Tibial artery (tissue), 4 donors: Measurements from ENCODE around the gene DPH5.
"Not testable (repeated sequence)": the region's sequence is repeated elsewhere in the genome, so short reads cannot be mapped to it uniquely, and the experiment has no call there.

ENCODE experiments used
- DNase-seq, 2 donors: peaks; one replicate each; pipeline ENCODE4 v3.0.0-alpha.2; 2019
- H3K27ac ChIP-seq, 2 donors: fragments of 200-600 bp; sonication (generic) in 1 of 2; 1 replicate in 1 of 2; 2 replicates in 1 of 2; pipeline ENCODE4 v1.5.1; 2018 to 2019; ENCODE audit warnings: mild to moderate bottlenecking in 1 of 2
- H3K27me3 ChIP-seq, 2 donors: fragments of 200-600 bp; sonication (generic) in 1 of 2; one replicate each; pipeline versions ENCODE4 v1.5.1 to v1.6.0; 2016 to 2019
- H3K36me3 ChIP-seq, 3 donors: fragments of 200-600 bp; sonication (generic) in 2 of 3; one replicate each; pipeline ENCODE4 v1.5.1; 2016 to 2019; ENCODE audit warnings: mild to moderate bottlenecking in 2 of 3
- H3K4me1 ChIP-seq, 4 donors: fragments of 200-600 bp; sonication (generic) in 2 of 4; 1 replicate in 3 of 4; 2 replicates in 1 of 4; pipeline ENCODE4 v1.5.1; 2016 to 2019
- H3K4me3 ChIP-seq, 2 donors: fragments of 200-600 bp; sonication (generic) in 1 of 2; 1 replicate in 1 of 2; 2 replicates in 1 of 2; pipeline ENCODE4 v1.5.1; 2018 to 2019; ENCODE audit warnings: mild to moderate bottlenecking in 2 of 2
- H3K9me3 ChIP-seq, 3 donors: fragments of 200-600 bp; sonication (generic) in 1 of 3; one replicate each; pipeline ENCODE4 v1.5.1; 2016 to 2019
- intact Hi-C: fragments of 100-400 bp; cut with DNase I; formaldehyde crosslinking; loops from one replicate; pipeline ENCODE4 v1.15.0; 2023; ENCODE audit warnings: low total_unique reads
- TF ChIP-seq, protein P1 (sequence below), 2 experiments: fragments of 200-600 bp in 1 of 2; fragments of 450-650 bp in 1 of 2; IDR thresholded peaks; one replicate each; pipeline ENCODE4 v1.5.1; 2017 to 2019; ENCODE audit warnings: antibody characterized with exemption in 2 of 2, mild to moderate bottlenecking in 1 of 2, moderate library complexity in 1 of 2

DPH5 gene

DNA sequence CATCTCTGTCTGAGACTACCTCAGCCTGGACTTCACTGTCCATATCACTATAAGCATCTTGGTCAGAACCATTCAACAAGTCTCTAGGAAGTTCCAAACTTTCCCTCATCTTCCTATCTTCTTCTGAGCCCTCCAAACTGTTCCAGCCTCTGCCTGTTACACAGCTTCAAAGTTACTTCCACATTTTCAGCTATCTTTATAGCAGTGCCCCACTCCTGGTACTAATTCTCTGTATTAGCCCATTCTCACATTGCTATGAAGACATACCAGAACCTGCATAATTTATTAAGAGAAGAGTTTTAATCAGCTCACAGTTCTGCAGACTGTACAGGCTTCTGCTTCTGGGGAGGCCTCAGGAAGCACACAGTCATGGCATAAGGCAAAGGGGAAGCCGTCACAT, 15.7 kb upstream of the DPH5 start:
- no peaks in the 10 kb centered on the region for H3K4me1 ChIP-seq
- H3K36me3 ChIP-seq: peaks cover 0 to 22% (median 0%) of the 10 kb centered on the region in 3 donors
- no peaks in the 10 kb centered on the region for H3K27me3 ChIP-seq
- H3K27ac ChIP-seq: no peak overlapping the region
- intact Hi-C loops: no loop called here
- H3K4me3 ChIP-seq: no peak overlapping the region
- TF ChIP-seq, protein P1, sequence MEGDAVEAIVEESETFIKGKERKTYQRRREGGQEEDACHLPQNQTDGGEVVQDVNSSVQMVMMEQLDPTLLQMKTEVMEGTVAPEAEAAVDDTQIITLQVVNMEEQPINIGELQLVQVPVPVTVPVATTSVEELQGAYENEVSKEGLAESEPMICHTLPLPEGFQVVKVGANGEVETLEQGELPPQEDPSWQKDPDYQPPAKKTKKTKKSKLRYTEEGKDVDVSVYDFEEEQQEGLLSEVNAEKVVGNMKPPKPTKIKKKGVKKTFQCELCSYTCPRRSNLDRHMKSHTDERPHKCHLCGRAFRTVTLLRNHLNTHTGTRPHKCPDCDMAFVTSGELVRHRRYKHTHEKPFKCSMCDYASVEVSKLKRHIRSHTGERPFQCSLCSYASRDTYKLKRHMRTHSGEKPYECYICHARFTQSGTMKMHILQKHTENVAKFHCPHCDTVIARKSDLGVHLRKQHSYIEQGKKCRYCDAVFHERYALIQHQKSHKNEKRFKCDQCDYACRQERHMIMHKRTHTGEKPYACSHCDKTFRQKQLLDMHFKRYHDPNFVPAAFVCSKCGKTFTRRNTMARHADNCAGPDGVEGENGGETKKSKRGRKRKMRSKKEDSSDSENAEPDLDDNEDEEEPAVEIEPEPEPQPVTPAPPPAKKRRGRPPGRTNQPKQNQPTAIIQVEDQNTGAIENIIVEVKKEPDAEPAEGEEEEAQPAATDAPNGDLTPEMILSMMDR (IDR thresholded peaks at IDR 0.05): no peak
- no peak for DNase-seq
- H3K9me3 ChIP-seq: peaks cover 0 to 6% (median 0%) of the 10 kb centered on the region in 3 donors

DNA sequence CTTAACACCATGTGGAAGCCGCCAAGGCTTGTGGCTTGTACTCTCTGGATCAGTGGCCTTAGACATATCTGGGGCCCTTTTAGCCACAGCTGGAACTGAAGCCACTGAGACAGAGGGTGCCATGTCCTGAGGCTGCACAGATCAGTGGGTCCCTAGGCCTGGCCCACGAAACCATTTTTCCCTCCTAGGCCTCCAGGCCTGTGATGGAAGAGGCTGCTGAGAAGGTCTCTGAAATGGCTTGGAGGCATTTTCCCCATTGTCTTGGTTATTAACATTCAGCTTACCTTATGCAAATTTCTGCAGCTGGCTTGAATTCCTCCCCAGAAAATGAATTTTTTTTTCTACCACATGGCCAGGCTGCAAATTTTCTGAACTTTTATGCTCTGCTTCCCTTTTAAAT, 15.1 kb upstream of the DPH5 start:
- Histone ChIP-seq H3K4me1 (no peaks in the 10 kb centered on the region), H3K27me3 (no peaks in the 10 kb centered on the region), H3K36me3 (peaks cover 0 to 22% (median 0%) of the 10 kb centered on the region in 3 donors), H3K9me3 (peaks cover 0 to 6% (median 0%) of the 10 kb centered on the region in 3 donors), H3K27ac (no peak overlapping the region), H3K4me3 (no peak overlapping the region)
- TF ChIP-seq, protein P1 (IDR thresholded peaks at IDR 0.05): no peak
- no peak for DNase-seq
- intact Hi-C loops: no loop called here

DNA sequence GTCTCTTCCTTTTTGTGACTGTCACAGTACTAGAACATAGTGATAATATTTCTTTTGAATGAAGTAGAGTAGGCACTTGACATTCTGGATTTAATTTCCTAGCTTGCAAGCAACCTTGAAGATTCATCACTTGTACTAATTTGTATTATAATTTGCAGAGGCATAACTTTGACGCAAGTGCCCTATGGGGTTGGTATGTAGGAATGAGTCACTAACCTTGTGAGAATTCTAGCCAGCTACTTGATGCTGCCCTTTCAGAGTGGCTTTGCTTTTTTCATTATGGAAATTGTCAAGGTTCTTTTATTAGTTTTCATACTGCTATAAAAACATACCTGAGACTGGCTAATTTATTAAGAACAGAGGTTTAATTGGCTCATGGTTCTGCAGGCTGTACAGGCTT, 13.7 kb upstream of the DPH5 start:
- H3K4me3 ChIP-seq: no peak overlapping the region
- peaks cover 0 to 22% (median 0%) of the 10 kb centered on the region in 3 donors for H3K36me3 ChIP-seq
- H3K9me3 ChIP-seq: peaks cover 0 to 6% (median 0%) of the 10 kb centered on the region in 3 donors
- TF ChIP-seq, protein P1 (IDR thresholded peaks at IDR 0.05): no peak
- intact Hi-C loops: no loop called here
- H3K4me1 ChIP-seq: no peaks in the 10 kb centered on the region
- H3K27me3 ChIP-seq: no peaks in the 10 kb centered on the region
- no peak for DNase-seq
- no peak overlapping the region for H3K27ac ChIP-seq

GRCh38 chr1:101037316-101037715, 11.7 kb upstream of the DPH5 start:
- DNase-seq: no peak
- peaks cover 0 to 22% (median 0%) of the 10 kb centered on the region in 3 donors for H3K36me3 ChIP-seq
- intact Hi-C loops: no loop called here
- H3K27me3 ChIP-seq: no peaks in the 10 kb centered on the region
- H3K27ac ChIP-seq: no peak overlapping the region
- no peak overlapping the region for H3K4me3 ChIP-seq
- H3K9me3 ChIP-seq: peaks cover 0 to 6% (median 0%) of the 10 kb centered on the region in 3 donors
- H3K4me1 ChIP-seq: no peaks in the 10 kb centered on the region
- TF ChIP-seq, protein P1 (IDR thresholded peaks at IDR 0.05): no peak

DNA sequence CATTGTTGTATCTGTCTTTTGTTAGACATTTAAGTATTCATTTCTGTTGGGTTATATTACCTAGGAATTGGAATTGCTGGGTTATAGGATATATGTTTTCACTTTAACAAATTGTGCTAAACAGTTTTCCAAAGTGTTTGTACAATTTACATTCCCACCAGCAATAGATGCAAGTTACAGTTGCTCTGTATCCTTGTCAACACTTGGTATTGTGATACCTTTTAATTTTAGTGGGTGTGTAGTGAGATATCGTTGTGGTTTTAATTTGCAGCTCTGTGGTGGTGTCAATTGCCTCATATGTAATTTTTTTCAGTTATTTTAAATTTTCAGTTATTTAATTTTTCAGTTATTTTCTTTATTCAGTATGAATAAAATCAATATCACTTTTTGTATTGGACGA, 7.4 kb upstream of the DPH5 start:
- TF ChIP-seq, protein P1 (IDR thresholded peaks at IDR 0.05): no peak
- intact Hi-C loops: no loop called here
- Histone ChIP-seq H3K4me1 (no peaks in the 10 kb centered on the region), H3K4me3 (no peak overlapping the region), H3K27ac (no peak overlapping the region), H3K27me3 (no peaks in the 10 kb centered on the region), H3K36me3 (no peaks in the 10 kb centered on the region), H3K9me3 (no peaks in the 10 kb centered on the region)
- DNase-seq: no peak

DNA sequence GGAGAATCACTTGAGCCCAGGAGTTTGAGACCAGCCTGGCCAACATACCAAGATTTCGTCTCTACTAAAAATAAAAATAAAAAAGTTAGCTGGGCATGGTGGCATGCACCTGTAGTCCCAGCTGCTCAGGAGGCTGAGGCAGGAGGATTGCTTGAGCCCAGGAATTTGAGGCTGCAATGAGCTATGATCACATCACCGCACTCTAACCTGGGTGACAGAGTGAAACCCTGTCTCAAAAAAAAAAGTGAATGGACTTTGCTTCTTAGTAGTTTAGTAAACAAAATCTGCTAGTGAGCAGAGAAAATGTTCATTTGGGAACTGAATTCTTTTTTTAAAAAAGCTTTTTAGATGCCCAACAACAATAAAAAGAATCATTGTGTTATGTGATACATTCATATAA, 6.5 kb upstream of the DPH5 start:
- H3K36me3 ChIP-seq, H3K4me3 ChIP-seq, H3K27ac ChIP-seq, intact Hi-C loops, H3K9me3 ChIP-seq, H3K4me1 ChIP-seq, DNase-seq, H3K27me3 ChIP-seq: not testable (repeated sequence)
